ENCODE measurements around the gene SHROOM3. TPM values are rescaled to one million over a fixed set of nuclear protein-coding genes. Genes with fewer than 3 reads are reported as not detected.

Gene SHROOM3
- polyA plus RNA-seq, 1 donor from 2014 or later: 2.7 TPM

DNA sequence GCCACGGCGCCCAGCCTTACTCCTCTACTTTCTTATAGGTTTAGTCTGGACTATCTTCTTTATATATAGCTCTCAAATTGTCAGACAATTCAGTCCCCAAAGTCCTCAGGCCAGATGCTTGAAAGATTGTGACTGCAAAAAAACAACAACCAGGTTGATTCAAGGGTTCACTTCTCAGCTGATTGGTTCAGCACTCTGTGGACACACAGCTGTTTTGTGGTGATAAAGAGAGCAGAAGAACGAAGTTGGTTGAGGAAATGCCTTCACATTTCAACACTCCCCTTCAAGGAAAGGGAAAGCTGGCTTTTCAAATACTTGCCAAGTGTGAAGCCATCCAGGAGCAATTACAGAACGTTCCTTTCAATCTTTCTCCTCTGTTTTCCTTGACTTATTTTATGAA is 166.8 kb downstream of the SHROOM3 start:
- Histone ChIP-seq H3K27me3 (ENCODE audit: insufficient read depth, low read depth, low read length) (no peaks in the 10 kb centered on the region), H3F3A (ENCODE audit: insufficient read depth, low read length, poor library complexity, severe bottlenecking) (no peaks in the 10 kb centered on the region), H3K36me3 (ENCODE audit: insufficient read depth, low read length) (no peaks in the 10 kb centered on the region), H2AFZ (ENCODE audit: low read depth, low read length) (no peak overlapping the region), H3K27ac (ENCODE audit: low read length) (no peak overlapping the region), H3K9me2 (ENCODE audit: insufficient read depth, low read length) (no peaks in the 10 kb centered on the region), H3K9me3 (ENCODE audit: low read length) (no peaks in the 10 kb centered on the region), H3K4me2 (ENCODE audit: low read length) (no peak overlapping the region), H3K79me2 (replicated peaks; ENCODE audit: insufficient read depth, low read length) (peaks cover 3% of the 10 kb centered on the region), H3K9ac (ENCODE audit: low read length) (no peak overlapping the region), H3K4me3 (ENCODE audit: low read length) (no peak overlapping the region), H4K20me1 (ENCODE audit: insufficient read depth) (no peaks in the 10 kb centered on the region)
- no peak for TF ChIP-seq POLR2AphosphoS5 (IDR thresholded peaks at IDR 0.05)
- TF ChIP-seq MXI1 (conservative IDR thresholded peaks at IDR 0.05; ENCODE audit: poor library complexity, severe bottlenecking): no peak
- no peak for TF ChIP-seq CTCF (IDR thresholded peaks at IDR 0.05; ENCODE audit: poor library complexity, severe bottlenecking)
- TF ChIP-seq, protein P1, sequence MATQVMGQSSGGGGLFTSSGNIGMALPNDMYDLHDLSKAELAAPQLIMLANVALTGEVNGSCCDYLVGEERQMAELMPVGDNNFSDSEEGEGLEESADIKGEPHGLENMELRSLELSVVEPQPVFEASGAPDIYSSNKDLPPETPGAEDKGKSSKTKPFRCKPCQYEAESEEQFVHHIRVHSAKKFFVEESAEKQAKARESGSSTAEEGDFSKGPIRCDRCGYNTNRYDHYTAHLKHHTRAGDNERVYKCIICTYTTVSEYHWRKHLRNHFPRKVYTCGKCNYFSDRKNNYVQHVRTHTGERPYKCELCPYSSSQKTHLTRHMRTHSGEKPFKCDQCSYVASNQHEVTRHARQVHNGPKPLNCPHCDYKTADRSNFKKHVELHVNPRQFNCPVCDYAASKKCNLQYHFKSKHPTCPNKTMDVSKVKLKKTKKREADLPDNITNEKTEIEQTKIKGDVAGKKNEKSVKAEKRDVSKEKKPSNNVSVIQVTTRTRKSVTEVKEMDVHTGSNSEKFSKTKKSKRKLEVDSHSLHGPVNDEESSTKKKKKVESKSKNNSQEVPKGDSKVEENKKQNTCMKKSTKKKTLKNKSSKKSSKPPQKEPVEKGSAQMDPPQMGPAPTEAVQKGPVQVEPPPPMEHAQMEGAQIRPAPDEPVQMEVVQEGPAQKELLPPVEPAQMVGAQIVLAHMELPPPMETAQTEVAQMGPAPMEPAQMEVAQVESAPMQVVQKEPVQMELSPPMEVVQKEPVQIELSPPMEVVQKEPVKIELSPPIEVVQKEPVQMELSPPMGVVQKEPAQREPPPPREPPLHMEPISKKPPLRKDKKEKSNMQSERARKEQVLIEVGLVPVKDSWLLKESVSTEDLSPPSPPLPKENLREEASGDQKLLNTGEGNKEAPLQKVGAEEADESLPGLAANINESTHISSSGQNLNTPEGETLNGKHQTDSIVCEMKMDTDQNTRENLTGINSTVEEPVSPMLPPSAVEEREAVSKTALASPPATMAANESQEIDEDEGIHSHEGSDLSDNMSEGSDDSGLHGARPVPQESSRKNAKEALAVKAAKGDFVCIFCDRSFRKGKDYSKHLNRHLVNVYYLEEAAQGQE (IDR thresholded peaks at IDR 0.05; ENCODE audit: borderline replicate concordance): no peak
- TF ChIP-seq EP300 (conservative IDR thresholded peaks at IDR 0.05; ENCODE audit: poor library complexity, severe bottlenecking): no peak
- TF ChIP-seq SMC3 (conservative IDR thresholded peaks at IDR 0.05; ENCODE audit: poor library complexity): no peak
- no peak for TF ChIP-seq TAF1 (IDR thresholded peaks at IDR 0.05; ENCODE audit: low read depth)
- TF ChIP-seq RAD21 (conservative IDR thresholded peaks at IDR 0.05): no peak

DNA sequence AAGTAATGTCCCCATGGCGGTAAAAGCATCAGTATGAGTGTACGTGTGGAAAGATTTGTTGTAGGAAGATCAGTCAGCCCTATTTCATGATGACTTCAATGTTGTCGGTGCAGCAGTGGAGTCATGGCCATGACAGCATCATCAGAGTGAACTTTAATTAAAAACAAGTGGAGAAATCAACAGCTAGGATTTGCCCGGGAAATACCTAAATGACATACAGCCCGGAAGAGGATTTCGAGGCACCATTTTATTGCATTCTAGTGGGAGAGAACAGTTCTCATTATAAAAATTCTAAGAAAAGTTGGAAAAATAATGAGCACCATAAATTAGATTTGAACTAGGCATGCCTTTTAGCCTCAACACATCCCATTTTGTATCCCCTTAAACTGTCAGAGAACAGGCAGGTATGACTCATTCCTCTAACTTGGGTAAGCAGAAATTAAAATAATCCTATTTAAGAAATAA is 170.1 kb downstream of the SHROOM3 start:
- H3K36me3 ChIP-seq (ENCODE audit: insufficient read depth, low read length): no peaks in the 10 kb centered on the region
- H3K27me3 ChIP-seq (ENCODE audit: insufficient read depth, low read depth, low read length): no peaks in the 10 kb centered on the region
- peaks cover 3% of the 10 kb centered on the region for H3K79me2 ChIP-seq (replicated peaks; ENCODE audit: insufficient read depth, low read length)
- no peak overlapping the region for H3K9ac ChIP-seq (ENCODE audit: low read length)
- no peak overlapping the region for H3K27ac ChIP-seq (ENCODE audit: low read length)
- no peaks in the 10 kb centered on the region for H3K9me3 ChIP-seq (ENCODE audit: low read length)
- H3K9me2 ChIP-seq (ENCODE audit: insufficient read depth, low read length): no peaks in the 10 kb centered on the region
- H3K4me2 ChIP-seq (ENCODE audit: low read length): no peak overlapping the region
- no peaks in the 10 kb centered on the region for H4K20me1 ChIP-seq (ENCODE audit: insufficient read depth)
- no peak overlapping the region for H2AFZ ChIP-seq (ENCODE audit: low read depth, low read length)
- TF ChIP-seq EP300 (conservative IDR thresholded peaks at IDR 0.05; ENCODE audit: poor library complexity, severe bottlenecking) (no peak), SMC3 (conservative IDR thresholded peaks at IDR 0.05; ENCODE audit: poor library complexity) (no peak), CTCF (IDR thresholded peaks at IDR 0.05; ENCODE audit: poor library complexity, severe bottlenecking) (no peak), TAF1 (IDR thresholded peaks at IDR 0.05; ENCODE audit: low read depth) (no peak), MXI1 (conservative IDR thresholded peaks at IDR 0.05; ENCODE audit: poor library complexity, severe bottlenecking) (no peak), POLR2AphosphoS5 (IDR thresholded peaks at IDR 0.05) (no peak), RAD21 (conservative IDR thresholded peaks at IDR 0.05) (no peak), EZH2 (IDR thresholded peaks at IDR 0.05; ENCODE audit: borderline replicate concordance, insufficient read depth, low read length, poor library complexity, severe bottlenecking) (no peak)
- TF ChIP-seq, protein P1 (IDR thresholded peaks at IDR 0.05; ENCODE audit: borderline replicate concordance): no peak
- H3K4me3 ChIP-seq (ENCODE audit: low read length): no peak overlapping the region
- H3F3A ChIP-seq (ENCODE audit: insufficient read depth, low read length, poor library complexity, severe bottlenecking): no peaks in the 10 kb centered on the region

Measured in neural cell (in vitro differentiated cells).